ENCODE data around the gene KLHL30. TPM values are rescaled to one million over a fixed set of nuclear protein-coding genes. Genes with fewer than 3 reads are reported as not detected.

KLHL30 gene
- total and polyA plus RNA-seq, 2 donors (not counting 1 experiment from before 2014, with no cell fraction given) = 1.2 to 1.6 TPM

DNA sequence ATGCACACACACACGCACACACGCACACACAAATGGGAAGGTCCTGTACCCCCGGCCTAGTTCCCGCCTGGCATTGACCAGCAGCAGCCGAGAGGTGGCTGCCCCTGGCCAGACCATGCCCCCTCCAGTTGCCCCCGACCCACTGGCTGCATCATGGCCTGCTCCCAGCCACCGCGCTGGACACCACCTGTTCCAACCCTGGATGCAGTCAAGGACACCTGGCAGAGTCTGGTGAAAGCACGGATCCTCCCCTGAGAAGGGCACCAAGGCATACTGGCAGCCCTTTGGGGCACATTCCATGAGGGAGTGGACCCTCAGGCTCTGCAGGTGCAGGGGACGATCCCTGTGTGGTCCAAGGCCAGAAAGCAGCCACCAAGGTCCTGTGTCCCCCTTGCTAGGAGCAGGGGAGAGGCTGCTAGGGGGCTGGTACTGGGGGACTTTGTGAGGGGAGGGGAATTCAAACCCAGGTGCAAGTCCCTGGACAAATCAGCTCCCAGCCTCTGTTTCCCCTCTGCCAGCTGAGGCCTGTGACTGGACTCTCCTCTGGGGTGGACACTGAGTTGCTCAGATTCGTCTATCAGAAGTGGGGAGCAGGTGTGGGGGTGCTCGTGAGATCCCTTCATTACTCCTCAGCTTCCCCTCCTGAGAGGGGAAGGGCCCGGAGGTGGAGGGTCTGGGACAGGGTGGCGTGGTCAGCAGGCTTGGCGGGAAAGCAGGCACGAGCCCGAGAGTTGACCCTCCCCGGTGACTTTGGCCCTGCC lies 34.8 kb upstream of the KLHL30 start:
- DNase-seq (ENCODE audit: low read depth in 2 of 2) = no peak
- no peak overlapping the region for H3K4me2 ChIP-seq (ENCODE audit: extremely low read depth, insufficient read depth, low read length)
- no peaks in the 10 kb centered on the region for H3K36me3 ChIP-seq (ENCODE audit: control insufficient read depth, insufficient read depth, low read length)
- TF ChIP-seq EZH2 (IDR thresholded peaks at IDR 0.05; ENCODE audit: low read length, missing control alignments) = no peak
- TF ChIP-seq, protein P1, sequence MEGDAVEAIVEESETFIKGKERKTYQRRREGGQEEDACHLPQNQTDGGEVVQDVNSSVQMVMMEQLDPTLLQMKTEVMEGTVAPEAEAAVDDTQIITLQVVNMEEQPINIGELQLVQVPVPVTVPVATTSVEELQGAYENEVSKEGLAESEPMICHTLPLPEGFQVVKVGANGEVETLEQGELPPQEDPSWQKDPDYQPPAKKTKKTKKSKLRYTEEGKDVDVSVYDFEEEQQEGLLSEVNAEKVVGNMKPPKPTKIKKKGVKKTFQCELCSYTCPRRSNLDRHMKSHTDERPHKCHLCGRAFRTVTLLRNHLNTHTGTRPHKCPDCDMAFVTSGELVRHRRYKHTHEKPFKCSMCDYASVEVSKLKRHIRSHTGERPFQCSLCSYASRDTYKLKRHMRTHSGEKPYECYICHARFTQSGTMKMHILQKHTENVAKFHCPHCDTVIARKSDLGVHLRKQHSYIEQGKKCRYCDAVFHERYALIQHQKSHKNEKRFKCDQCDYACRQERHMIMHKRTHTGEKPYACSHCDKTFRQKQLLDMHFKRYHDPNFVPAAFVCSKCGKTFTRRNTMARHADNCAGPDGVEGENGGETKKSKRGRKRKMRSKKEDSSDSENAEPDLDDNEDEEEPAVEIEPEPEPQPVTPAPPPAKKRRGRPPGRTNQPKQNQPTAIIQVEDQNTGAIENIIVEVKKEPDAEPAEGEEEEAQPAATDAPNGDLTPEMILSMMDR (conservative IDR thresholded peaks at IDR 0.05 in 1 of 2, IDR thresholded peaks at IDR 0.05 in 1 of 2; ENCODE audit: low read depth in 1 of 2, low read length in 2 of 2) = no peak
- H3K9me3 ChIP-seq (ENCODE audit: control insufficient read depth, insufficient read depth, low read depth, low read length) = no peaks in the 10 kb centered on the region
- H3K4me3 ChIP-seq (replicated peaks in 1 of 4; ENCODE audit: control extremely low read depth in 1 of 4, insufficient read depth in 1 of 4, low read depth in 3 of 4, low read length in 4 of 4) = no peak overlapping the region
- no peaks in the 10 kb centered on the region for H3K27me3 ChIP-seq (ENCODE audit: control insufficient read depth, insufficient read depth, low read length)
- no peaks in the 10 kb centered on the region for H4K20me1 ChIP-seq (ENCODE audit: control insufficient read depth, extremely low read depth, insufficient read depth, low read length)
- H3K79me2 ChIP-seq (ENCODE audit: control insufficient read depth, insufficient read depth, low read length) = no peaks in the 10 kb centered on the region
- H2AFZ ChIP-seq (ENCODE audit: low read length) = no peak overlapping the region
- no peak overlapping the region for H3K9ac ChIP-seq (ENCODE audit: insufficient read depth, low read length)
- H3K4me1 ChIP-seq (ENCODE audit: control insufficient read depth, extremely low read depth, insufficient read depth, low read length) = no peaks in the 10 kb centered on the region
- H3K27ac ChIP-seq (ENCODE audit: insufficient read depth, low read length) = no peak overlapping the region

DNA sequence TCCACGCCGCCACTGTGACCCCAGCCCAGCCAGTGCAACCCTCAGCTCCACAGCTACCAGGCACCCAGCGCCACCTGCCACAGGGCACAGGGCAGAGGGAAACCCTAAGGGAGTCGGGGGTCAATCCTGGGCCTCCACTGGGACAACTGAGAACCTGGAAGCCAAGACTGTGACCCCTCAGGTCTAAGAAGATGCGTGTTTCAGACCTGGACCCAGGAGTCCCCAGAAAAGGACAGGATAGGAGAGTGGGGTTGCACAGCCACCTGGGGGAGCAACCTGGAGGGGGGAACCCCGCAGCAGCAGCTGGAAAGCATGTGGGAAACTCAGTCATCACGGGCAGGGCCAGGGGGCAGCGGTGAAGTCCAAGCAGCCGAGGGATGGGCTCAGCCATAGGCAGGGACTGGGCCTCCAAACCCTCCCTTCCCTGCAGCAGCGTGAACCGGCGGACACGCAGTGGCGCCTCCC lies 34.2 kb upstream of the KLHL30 start:
- Histone ChIP-seq H3K4me3 (replicated peaks in 1 of 4; ENCODE audit: control extremely low read depth in 1 of 4, insufficient read depth in 1 of 4, low read depth in 3 of 4, low read length in 4 of 4) (no peak overlapping the region), H3K79me2 (ENCODE audit: control insufficient read depth, insufficient read depth, low read length) (no peaks in the 10 kb centered on the region), H3K4me2 (ENCODE audit: extremely low read depth, insufficient read depth, low read length) (no peak overlapping the region), H3K9me3 (ENCODE audit: control insufficient read depth, insufficient read depth, low read depth, low read length) (no peaks in the 10 kb centered on the region), H3K4me1 (ENCODE audit: control insufficient read depth, extremely low read depth, insufficient read depth, low read length) (no peaks in the 10 kb centered on the region), H3K9ac (ENCODE audit: insufficient read depth, low read length) (no peak overlapping the region), H3K27me3 (ENCODE audit: control insufficient read depth, insufficient read depth, low read length) (no peaks in the 10 kb centered on the region), H4K20me1 (ENCODE audit: control insufficient read depth, extremely low read depth, insufficient read depth, low read length) (no peaks in the 10 kb centered on the region), H2AFZ (ENCODE audit: low read length) (no peak overlapping the region), H3K36me3 (ENCODE audit: control insufficient read depth, insufficient read depth, low read length) (no peaks in the 10 kb centered on the region), H3K27ac (ENCODE audit: insufficient read depth, low read length) (no peak overlapping the region)
- DNase-seq (ENCODE audit: low read depth in 2 of 2) = no peak
- TF ChIP-seq, protein P1 (conservative IDR thresholded peaks at IDR 0.05 in 1 of 2, IDR thresholded peaks at IDR 0.05 in 1 of 2; ENCODE audit: low read depth in 1 of 2, low read length in 2 of 2) = no peak
- no peak for TF ChIP-seq EZH2 (IDR thresholded peaks at IDR 0.05; ENCODE audit: low read length, missing control alignments)

DNA sequence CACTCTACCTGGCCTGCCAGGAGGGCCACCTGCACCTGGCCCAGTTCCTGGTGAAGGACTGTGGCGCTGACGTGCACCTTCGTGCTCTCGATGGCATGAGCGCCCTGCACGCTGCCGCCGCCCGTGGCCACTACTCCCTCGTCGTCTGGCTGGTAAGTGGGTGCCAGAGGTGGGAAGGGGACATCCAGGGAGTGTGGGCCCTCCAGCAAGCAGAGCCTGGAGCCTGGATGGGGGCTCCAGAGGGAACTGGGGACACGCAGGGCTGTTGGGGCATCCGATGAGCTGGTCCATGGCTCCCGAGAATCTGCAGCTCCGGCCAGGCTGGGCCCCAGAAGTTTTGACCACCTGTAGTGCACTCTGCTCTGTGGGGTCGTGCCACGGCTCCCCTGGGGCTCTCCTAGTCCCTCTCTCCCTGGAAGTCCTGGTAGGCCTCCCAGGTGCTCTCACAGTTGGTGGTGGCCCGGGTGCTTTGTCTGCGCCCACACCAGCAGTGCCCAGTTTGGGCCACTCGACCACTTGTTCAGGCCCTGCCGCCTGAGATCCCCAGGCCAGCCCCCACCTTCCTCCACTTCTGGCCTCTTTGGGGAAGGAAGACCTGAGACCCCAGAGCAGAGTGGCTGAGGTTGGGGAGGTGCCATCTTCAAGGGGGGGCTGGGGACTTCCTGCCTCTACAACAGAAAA lies 33.6 kb upstream of the KLHL30 start:
- no peak overlapping the region for H3K4me3 ChIP-seq (replicated peaks in 1 of 4; ENCODE audit: control extremely low read depth in 1 of 4, insufficient read depth in 1 of 4, low read depth in 3 of 4, low read length in 4 of 4)
- no peak overlapping the region for H3K27ac ChIP-seq (ENCODE audit: insufficient read depth, low read length)
- H2AFZ ChIP-seq (ENCODE audit: low read length) = no peak overlapping the region
- H4K20me1 ChIP-seq (ENCODE audit: control insufficient read depth, extremely low read depth, insufficient read depth, low read length) = no peaks in the 10 kb centered on the region
- no peak overlapping the region for H3K4me2 ChIP-seq (ENCODE audit: extremely low read depth, insufficient read depth, low read length)
- TF ChIP-seq EZH2 (IDR thresholded peaks at IDR 0.05; ENCODE audit: low read length, missing control alignments) = no peak
- TF ChIP-seq, protein P1 (conservative IDR thresholded peaks at IDR 0.05 in 1 of 2, IDR thresholded peaks at IDR 0.05 in 1 of 2; ENCODE audit: low read depth in 1 of 2, low read length in 2 of 2) = no peak
- H3K27me3 ChIP-seq (ENCODE audit: control insufficient read depth, insufficient read depth, low read length) = no peaks in the 10 kb centered on the region
- no peaks in the 10 kb centered on the region for H3K36me3 ChIP-seq (ENCODE audit: control insufficient read depth, insufficient read depth, low read length)
- no peaks in the 10 kb centered on the region for H3K79me2 ChIP-seq (ENCODE audit: control insufficient read depth, insufficient read depth, low read length)
- DNase-seq (ENCODE audit: low read depth in 2 of 2) = no peak
- no peak overlapping the region for H3K9ac ChIP-seq (ENCODE audit: insufficient read depth, low read length)
- H3K4me1 ChIP-seq (ENCODE audit: control insufficient read depth, extremely low read depth, insufficient read depth, low read length) = no peaks in the 10 kb centered on the region
- H3K9me3 ChIP-seq (ENCODE audit: control insufficient read depth, insufficient read depth, low read depth, low read length) = no peaks in the 10 kb centered on the region
